HepG2 (cell line): Measurements from ENCODE around the gene EDN2. TPM values are rescaled to one million over a fixed set of nuclear protein-coding genes. Genes with fewer than 3 reads are reported as not detected.

Source experiments
- ESRRA ChIP-seq: sonication (generic); formaldehyde crosslinking; IDR thresholded peaks from 2 replicates; pipeline ENCODE4 v1.5.1; 2020; ENCODE audit warnings: mild to moderate bottlenecking, low read depth, missing genetic modification reagents
- GABPB1 ChIP-seq: IDR thresholded peaks from 2 replicates; pipeline ENCODE4 v1.6.1; 2016; ENCODE audit warnings: mild to moderate bottlenecking, missing genetic modification reagents, moderate library complexity, missing compliant biosample characterization
- KDM5B ChIP-seq: sonication (generic); formaldehyde crosslinking; IDR thresholded peaks from 2 replicates; pipeline ENCODE4 v1.4.0; 2020; ENCODE audit warnings: missing genetic modification reagents, mild to moderate bottlenecking, borderline replicate concordance
- LCORL ChIP-seq, 2 experiments: fragments of 450-650 bp in 1 of 2; sonication (generic) in 1 of 2; formaldehyde crosslinking in 1 of 2; IDR thresholded peaks; 2 replicates each; pipeline versions ENCODE4 v1.5.0 to v1.6.1; 2017 to 2020; ENCODE audit warnings: antibody characterized with exemption in 1 of 2, missing genetic modification reagents in 1 of 2
- MBNL3 ChIP-seq: fragments of 250-450 bp; sonication (Bioruptor Pico); conservative IDR thresholded peaks from 2 replicates; pipeline ENCODE4 v1.8.0; 2022; ENCODE audit warnings: mild to moderate bottlenecking, inconsistent platforms
- MEIS1 ChIP-seq: sonication (generic); formaldehyde crosslinking; IDR thresholded peaks from 2 replicates; pipeline ENCODE4 v1.9.0; 2021; ENCODE audit warnings: mild to moderate bottlenecking, missing genetic modification reagents, moderate library complexity, borderline replicate concordance
- RBFOX2 ChIP-seq: fragments of 200-400 bp; formaldehyde crosslinking; IDR thresholded peaks from 2 replicates; pipeline ENCODE4 v1.6.1; 2017; ENCODE audit warnings: low read depth, mild to moderate bottlenecking, low read length
- RXRA ChIP-seq: sonication (generic); formaldehyde crosslinking; IDR thresholded peaks from 2 replicates; pipeline ENCODE4 v1.5.1; 2020; ENCODE audit warnings: missing genetic modification reagents
- ZBTB20 ChIP-seq: sonication (generic); formaldehyde crosslinking; IDR thresholded peaks from 2 replicates; pipeline ENCODE4 v1.8.1; 2023; ENCODE audit warnings: missing genetic modification reagents, low read depth, mild to moderate bottlenecking, borderline replicate concordance
- ZMYM2 ChIP-seq: sonication (generic); formaldehyde crosslinking; IDR thresholded peaks from 2 replicates; pipeline ENCODE4 v1.8.0; 2022; ENCODE audit warnings: mild to moderate bottlenecking, missing genetic modification reagents
- polyA plus RNA-seq, 8 experiments: library from polyadenylated mRNA; depleted of rRNA in 3 of 8; stranded (reverse) in 7 of 8; unstranded in 1 of 8; fragments of >200 nt; fragmentation: Illumina TruSeq in 4 of 8; extraction: Trizol in 4 of 8; gene quantifications; 2 replicates each; pipeline versions ENCODE4 v1.2.1 to v1.2.3, GENCODE V29; 2011 to 2016; ENCODE audit warnings: low read depth in 4 of 8, missing spikeins in 1 of 8, mixed read lengths in 1 of 8; ENCODE audit not compliant: insufficient read depth in 1 of 8
- total RNA-seq, 5 experiments: library from RNA; depleted of rRNA; stranded (reverse); fragments of >200 nt; fragmentation: Illumina TruSeq; extraction: Trizol; gene quantifications; 2 replicates each; pipeline ENCODE4 v1.2.3, GENCODE V29; 2016; ENCODE audit warnings: low read depth in 1 of 5
- TF ChIP-seq, protein P1 (sequence below): sonication (generic); formaldehyde crosslinking; IDR thresholded peaks from 2 replicates; pipeline ENCODE4 v1.5.0; 2020; ENCODE audit warnings: mild to moderate bottlenecking, missing genetic modification reagents, borderline replicate concordance
- TF ChIP-seq, protein P2 (sequence below): IDR thresholded peaks from 2 replicates; pipeline ENCODE4 v1.6.1; 2012; ENCODE audit warnings: inconsistent platforms
- TF ChIP-seq, protein P3 (sequence below): IDR thresholded peaks from 2 replicates; pipeline ENCODE4 v1.6.1; 2018; ENCODE audit warnings: missing genetic modification reagents, mild to moderate bottlenecking, missing compliant biosample characterization
- TF ChIP-seq, protein P4 (sequence below): sonication (generic); formaldehyde crosslinking; IDR thresholded peaks from 2 replicates; pipeline ENCODE4 v1.8.0; 2022; ENCODE audit warnings: missing genetic modification reagents, mild to moderate bottlenecking, borderline replicate concordance
- TF ChIP-seq, protein P5 (sequence below): IDR thresholded peaks from 2 replicates; pipeline ENCODE4 v1.6.1; 2016; ENCODE audit warnings: low read depth, borderline replicate concordance
- TF ChIP-seq, protein P6 (sequence below): sonication (generic); formaldehyde crosslinking; IDR thresholded peaks from 2 replicates; pipeline ENCODE4 v1.4.0; 2020; ENCODE audit warnings: mild to moderate bottlenecking, missing genetic modification reagents

EDN2 gene
- total and polyA plus RNA-seq, 2 of the 13 experiments (the other 11 are each of a cell fraction or from before 2014, with no cell fraction given), result not detected

DNA sequence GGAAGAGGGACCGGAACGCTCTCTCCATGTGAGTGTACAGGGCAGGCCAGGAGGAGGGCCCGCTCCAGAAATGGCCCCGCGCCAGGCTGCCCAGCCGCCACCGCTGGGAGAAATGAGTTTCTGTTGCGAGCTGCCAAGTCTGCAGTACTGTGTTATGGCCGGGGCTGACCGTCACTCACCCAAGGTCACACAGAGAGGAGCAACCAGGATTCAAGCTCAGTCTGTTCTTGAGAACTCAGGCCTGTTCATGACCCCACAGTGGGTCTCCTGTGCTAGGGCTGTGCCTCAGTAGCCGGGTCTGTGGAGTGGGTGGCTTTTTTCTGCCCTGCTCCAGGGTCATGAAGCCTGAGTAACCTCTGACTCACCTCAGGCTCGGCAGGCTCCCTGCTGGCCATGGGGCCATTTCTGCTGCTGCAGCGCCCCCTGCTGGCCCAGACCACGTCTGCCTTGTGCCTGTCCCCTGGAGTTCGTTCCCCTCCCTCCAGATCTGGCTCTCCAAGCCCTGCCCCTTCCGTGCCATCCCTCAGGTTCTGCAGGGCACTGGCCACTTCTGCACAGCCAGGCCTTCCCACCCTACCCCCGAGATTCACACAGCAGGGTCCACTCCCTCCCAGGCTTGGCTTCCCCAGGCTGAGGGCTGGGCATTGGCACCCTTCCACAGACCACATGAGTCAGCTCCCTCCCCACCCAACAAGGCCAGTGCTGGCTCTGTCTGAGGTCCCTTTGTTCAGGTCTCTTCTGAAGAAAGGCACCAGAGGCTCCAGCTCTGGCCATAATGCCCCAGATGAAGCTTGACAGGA is 51.8 kb downstream of the EDN2 start (continued):
- TF ChIP-seq, protein P1, sequence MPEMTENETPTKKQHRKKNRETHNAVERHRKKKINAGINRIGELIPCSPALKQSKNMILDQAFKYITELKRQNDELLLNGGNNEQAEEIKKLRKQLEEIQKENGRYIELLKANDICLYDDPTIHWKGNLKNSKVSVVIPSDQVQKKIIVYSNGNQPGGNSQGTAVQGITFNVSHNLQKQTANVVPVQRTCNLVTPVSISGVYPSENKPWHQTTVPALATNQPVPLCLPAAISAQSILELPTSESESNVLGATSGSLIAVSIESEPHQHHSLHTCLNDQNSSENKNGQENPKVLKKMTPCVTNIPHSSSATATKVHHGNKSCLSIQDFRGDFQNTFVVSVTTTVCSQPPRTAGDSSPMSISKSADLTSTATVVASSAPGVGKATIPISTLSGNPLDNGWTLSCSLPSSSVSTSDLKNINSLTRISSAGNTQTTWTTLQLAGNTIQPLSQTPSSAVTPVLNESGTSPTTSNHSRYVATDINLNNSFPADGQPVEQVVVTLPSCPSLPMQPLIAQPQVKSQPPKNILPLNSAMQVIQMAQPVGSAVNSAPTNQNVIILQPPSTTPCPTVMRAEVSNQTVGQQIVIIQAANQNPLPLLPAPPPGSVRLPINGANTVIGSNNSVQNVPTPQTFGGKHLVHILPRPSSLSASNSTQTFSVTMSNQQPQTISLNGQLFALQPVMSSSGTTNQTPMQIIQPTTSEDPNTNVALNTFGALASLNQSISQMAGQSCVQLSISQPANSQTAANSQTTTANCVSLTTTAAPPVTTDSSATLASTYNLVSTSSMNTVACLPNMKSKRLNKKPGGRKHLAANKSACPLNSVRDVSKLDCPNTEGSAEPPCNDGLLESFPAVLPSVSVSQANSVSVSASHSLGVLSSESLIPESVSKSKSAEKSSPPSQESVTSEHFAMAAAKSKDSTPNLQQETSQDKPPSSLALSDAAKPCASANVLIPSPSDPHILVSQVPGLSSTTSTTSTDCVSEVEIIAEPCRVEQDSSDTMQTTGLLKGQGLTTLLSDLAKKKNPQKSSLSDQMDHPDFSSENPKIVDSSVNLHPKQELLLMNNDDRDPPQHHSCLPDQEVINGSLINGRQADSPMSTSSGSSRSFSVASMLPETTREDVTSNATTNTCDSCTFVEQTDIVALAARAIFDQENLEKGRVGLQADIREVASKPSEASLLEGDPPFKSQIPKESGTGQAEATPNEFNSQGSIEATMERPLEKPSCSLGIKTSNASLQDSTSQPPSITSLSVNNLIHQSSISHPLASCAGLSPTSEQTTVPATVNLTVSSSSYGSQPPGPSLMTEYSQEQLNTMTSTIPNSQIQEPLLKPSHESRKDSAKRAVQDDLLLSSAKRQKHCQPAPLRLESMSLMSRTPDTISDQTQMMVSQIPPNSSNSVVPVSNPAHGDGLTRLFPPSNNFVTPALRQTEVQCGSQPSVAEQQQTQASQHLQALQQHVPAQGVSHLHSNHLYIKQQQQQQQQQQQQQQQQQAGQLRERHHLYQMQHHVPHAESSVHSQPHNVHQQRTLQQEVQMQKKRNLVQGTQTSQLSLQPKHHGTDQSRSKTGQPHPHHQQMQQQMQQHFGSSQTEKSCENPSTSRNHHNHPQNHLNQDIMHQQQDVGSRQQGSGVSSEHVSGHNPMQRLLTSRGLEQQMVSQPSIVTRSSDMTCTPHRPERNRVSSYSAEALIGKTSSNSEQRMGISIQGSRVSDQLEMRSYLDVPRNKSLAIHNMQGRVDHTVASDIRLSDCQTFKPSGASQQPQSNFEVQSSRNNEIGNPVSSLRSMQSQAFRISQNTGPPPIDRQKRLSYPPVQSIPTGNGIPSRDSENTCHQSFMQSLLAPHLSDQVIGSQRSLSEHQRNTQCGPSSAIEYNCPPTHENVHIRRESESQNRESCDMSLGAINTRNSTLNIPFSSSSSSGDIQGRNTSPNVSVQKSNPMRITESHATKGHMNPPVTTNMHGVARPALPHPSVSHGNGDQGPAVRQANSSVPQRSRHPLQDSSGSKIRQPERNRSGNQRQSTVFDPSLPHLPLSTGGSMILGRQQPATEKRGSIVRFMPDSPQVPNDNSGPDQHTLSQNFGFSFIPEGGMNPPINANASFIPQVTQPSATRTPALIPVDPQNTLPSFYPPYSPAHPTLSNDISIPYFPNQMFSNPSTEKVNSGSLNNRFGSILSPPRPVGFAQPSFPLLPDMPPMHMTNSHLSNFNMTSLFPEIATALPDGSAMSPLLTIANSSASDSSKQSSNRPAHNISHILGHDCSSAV (CRISPR knock-in tag), result no peak
- TF ChIP-seq MBNL3 (CRISPR knock-in tag) (no peak), LCORL (IDR thresholded peaks at IDR 0.05) (no peak), LCORL (CRISPR knock-in tag; IDR thresholded peaks at IDR 0.05) (0 out of 2 replicates have a peak, but pooled peaks have one; percentile 32), RXRA (peak; percentile 68), ZMYM2 (0 out of 2 replicates have a peak, but pooled peaks have one; percentile 22), ZBTB20 (no peak), KDM5B (CRISPR knock-in tag) (peak; percentile 44; the same call in 1 of the 2 replicates), GABPB1 (CRISPR knock-in tag) (peak; percentile 47), ESRRA (peak; percentile 66; the same call in 1 of the 2 replicates), MEIS1 (CRISPR knock-in tag) (no peak), RBFOX2 (no peak)
- TF ChIP-seq, protein P2, sequence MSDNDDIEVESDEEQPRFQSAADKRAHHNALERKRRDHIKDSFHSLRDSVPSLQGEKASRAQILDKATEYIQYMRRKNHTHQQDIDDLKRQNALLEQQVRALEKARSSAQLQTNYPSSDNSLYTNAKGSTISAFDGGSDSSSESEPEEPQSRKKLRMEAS, result peak; percentile 23; the same call in 1 of the 2 replicates
- TF ChIP-seq, protein P3, sequence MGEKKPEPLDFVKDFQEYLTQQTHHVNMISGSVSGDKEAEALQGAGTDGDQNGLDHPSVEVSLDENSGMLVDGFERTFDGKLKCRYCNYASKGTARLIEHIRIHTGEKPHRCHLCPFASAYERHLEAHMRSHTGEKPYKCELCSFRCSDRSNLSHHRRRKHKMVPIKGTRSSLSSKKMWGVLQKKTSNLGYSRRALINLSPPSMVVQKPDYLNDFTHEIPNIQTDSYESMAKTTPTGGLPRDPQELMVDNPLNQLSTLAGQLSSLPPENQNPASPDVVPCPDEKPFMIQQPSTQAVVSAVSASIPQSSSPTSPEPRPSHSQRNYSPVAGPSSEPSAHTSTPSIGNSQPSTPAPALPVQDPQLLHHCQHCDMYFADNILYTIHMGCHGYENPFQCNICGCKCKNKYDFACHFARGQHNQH (CRISPR knock-in tag), result 0 out of 2 replicates have a peak, but pooled peaks have one; percentile 22
- TF ChIP-seq, protein P4, sequence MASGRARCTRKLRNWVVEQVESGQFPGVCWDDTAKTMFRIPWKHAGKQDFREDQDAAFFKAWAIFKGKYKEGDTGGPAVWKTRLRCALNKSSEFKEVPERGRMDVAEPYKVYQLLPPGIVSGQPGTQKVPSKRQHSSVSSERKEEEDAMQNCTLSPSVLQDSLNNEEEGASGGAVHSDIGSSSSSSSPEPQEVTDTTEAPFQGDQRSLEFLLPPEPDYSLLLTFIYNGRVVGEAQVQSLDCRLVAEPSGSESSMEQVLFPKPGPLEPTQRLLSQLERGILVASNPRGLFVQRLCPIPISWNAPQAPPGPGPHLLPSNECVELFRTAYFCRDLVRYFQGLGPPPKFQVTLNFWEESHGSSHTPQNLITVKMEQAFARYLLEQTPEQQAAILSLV, result peak; percentile 75; the same call in 1 of the 2 replicates
- TF ChIP-seq, protein P5, sequence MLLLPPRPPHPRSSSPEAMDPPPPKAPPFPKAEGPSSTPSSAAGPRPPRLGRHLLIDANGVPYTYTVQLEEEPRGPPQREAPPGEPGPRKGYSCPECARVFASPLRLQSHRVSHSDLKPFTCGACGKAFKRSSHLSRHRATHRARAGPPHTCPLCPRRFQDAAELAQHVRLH (CRISPR knock-in tag), result peak; percentile 70; the same call in 1 of the 2 replicates
- TF ChIP-seq, protein P6, sequence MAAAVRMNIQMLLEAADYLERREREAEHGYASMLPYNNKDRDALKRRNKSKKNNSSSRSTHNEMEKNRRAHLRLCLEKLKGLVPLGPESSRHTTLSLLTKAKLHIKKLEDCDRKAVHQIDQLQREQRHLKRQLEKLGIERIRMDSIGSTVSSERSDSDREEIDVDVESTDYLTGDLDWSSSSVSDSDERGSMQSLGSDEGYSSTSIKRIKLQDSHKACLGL (CRISPR knock-in tag), result 0 out of 2 replicates have a peak, but pooled peaks have one; percentile 22
